ENCODE results near the gene PRADC1.
A peak's percentile ranks its signal among the peaks of the same experiment; 100 is the strongest.

DNA sequence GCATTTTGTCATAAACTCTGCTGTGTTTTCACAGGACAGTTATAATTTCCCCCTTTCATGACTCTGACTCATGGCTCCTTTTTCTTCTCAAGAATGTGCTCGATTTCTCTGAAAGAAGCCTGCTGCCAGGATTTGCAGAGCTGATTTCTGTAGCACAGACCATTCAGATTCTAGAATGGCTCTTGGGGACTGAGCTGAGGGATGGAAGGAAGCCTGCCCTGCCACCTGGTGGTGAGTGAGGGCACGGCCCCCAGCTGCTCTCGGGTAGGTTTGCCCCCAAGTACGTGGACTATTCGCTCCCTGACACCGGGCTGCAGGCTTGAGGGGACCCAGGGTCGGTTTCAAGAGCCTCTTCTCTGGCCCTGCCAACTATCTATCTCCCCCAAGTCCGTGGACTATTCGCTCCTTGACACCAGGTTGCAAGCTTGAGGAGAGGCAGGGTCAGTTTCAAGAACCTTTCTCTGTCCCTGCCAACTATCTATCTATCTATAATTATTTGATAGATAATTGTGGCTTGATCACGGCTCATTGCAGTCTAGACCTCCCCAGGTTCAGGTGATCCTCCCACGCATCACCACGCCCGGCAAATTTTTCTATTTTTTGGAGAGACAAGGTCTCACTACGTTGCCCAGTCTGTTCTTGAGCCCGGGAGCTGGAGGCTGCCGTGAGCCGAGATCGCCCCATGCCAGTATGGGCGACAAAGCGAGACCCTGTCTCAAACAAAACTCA lies 20.4 kb downstream of the PRADC1 start:
- TF ChIP-seq CTCF (IDR thresholded peaks at IDR 0.05) (peak; percentile 81), PREB (CRISPR knock-in tag; IDR thresholded peaks at IDR 0.05; ENCODE audit: borderline replicate concordance) (no peak)

Data from WTC11 (cell line).